ENCODE data around the gene SLC1A3.

SLC1A3 gene

DNA sequence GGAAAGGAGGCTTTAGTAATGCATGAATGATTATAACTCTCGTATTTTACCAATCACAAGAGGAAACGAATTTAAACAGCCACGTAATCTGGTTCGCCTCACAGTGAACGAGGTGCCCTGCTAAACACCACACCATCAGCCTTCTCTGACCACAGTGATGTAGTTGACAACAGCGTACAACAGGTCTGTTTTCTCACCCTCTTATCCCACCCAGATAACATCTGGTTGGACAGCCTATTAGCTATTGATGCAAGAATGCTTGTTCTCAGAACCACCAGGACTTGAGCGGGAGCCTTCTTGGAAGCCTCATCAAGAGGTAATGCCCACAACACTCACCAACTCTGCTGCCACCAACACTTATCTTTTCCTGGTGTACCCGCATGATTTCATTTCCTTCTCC is 23.3 kb downstream of the SLC1A3 start:
- TF ChIP-seq MYC (IDR thresholded peaks at IDR 0.05; ENCODE audit: low read depth, low read length): no peak
- TF ChIP-seq, protein P1, sequence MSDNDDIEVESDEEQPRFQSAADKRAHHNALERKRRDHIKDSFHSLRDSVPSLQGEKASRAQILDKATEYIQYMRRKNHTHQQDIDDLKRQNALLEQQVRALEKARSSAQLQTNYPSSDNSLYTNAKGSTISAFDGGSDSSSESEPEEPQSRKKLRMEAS (IDR thresholded peaks at IDR 0.05; ENCODE audit: low read depth, low read length): no peak
- no peak for TF ChIP-seq POLR2A (IDR thresholded peaks at IDR 0.05; ENCODE audit: extremely low read depth, insufficient read length)
- TF ChIP-seq, protein P2, sequence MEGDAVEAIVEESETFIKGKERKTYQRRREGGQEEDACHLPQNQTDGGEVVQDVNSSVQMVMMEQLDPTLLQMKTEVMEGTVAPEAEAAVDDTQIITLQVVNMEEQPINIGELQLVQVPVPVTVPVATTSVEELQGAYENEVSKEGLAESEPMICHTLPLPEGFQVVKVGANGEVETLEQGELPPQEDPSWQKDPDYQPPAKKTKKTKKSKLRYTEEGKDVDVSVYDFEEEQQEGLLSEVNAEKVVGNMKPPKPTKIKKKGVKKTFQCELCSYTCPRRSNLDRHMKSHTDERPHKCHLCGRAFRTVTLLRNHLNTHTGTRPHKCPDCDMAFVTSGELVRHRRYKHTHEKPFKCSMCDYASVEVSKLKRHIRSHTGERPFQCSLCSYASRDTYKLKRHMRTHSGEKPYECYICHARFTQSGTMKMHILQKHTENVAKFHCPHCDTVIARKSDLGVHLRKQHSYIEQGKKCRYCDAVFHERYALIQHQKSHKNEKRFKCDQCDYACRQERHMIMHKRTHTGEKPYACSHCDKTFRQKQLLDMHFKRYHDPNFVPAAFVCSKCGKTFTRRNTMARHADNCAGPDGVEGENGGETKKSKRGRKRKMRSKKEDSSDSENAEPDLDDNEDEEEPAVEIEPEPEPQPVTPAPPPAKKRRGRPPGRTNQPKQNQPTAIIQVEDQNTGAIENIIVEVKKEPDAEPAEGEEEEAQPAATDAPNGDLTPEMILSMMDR (IDR thresholded peaks at IDR 0.05; ENCODE audit: low read depth, low read length): no peak
- no peak for DNase-seq (ENCODE audit: low read depth)
- no peak overlapping the region for H3K4me3 ChIP-seq (ENCODE audit: low read depth, low read length)

DNA sequence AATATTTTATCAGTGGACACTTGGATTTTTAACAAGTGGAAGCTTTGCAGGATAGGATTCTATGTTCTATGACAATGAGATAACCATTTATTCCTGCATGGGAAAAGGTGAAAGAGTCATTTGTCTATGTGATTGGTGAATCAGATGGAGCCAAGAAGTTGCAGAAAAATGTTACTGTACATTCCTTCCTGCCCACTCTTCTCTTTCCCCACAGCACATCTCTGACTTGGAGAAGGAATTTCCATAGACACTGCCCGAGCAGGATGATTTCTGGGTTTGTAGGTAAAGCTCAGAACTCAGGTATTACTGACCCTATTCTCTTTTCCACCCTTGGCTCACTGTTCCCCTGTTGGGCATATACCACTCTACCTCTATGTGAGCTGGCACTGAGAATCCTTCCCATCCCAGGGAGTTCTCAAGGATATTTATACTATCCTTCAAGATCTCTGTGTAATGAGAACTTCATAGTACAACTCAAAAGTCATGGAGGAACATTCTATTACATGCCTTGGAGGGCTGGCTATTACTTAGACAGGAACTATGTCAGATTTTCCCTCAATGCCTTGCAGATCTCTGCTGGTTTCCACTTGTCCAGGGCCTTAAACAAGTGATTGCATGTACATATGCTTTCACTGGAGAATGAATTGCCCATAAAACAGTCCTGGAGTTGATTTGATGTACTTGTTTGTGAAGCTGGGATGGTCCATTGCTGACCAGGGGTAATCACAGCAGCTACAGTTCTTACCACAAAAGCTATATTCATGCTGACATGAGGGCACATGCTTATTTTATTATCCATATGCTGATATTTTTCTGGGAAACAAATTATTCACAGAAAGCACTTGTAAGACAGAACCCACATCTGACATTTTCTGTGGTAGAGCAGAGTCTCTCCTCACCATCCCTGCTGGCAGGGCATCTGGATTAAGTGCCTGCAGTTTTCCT is 24.1 kb downstream of the SLC1A3 start:
- no peak overlapping the region for H3K4me3 ChIP-seq (ENCODE audit: low read depth, low read length)
- DNase-seq (ENCODE audit: low read depth): no peak
- TF ChIP-seq MYC (IDR thresholded peaks at IDR 0.05; ENCODE audit: low read depth, low read length): no peak
- TF ChIP-seq, protein P2 (IDR thresholded peaks at IDR 0.05; ENCODE audit: low read depth, low read length): no peak
- no peak for TF ChIP-seq POLR2A (IDR thresholded peaks at IDR 0.05; ENCODE audit: extremely low read depth, insufficient read length)
- TF ChIP-seq, protein P1 (IDR thresholded peaks at IDR 0.05; ENCODE audit: low read depth, low read length): no peak

DNA sequence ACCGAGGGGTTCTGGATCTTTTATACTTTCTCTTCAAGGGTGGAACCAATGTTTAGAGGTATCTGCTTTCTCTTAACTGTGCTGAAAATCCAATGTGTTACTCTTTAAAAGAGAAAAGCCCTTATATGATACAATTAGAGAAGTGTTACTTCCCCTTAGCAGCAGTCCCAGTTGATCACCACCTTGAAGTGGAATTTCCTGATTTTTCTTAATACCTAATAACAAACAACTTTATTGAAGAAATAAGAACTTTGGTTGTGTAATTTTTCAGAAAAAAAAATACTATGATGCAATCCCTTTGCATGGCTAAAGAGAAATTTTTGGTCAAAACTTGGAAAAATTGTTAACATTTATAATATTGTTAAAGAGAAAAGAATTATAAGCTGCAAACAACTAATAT is 24.7 kb downstream of the SLC1A3 start:
- no peak overlapping the region for H3K4me3 ChIP-seq (ENCODE audit: low read depth, low read length)
- TF ChIP-seq POLR2A (IDR thresholded peaks at IDR 0.05; ENCODE audit: extremely low read depth, insufficient read length): no peak
- TF ChIP-seq, protein P2 (IDR thresholded peaks at IDR 0.05; ENCODE audit: low read depth, low read length): no peak
- DNase-seq (ENCODE audit: low read depth): no peak

DNA sequence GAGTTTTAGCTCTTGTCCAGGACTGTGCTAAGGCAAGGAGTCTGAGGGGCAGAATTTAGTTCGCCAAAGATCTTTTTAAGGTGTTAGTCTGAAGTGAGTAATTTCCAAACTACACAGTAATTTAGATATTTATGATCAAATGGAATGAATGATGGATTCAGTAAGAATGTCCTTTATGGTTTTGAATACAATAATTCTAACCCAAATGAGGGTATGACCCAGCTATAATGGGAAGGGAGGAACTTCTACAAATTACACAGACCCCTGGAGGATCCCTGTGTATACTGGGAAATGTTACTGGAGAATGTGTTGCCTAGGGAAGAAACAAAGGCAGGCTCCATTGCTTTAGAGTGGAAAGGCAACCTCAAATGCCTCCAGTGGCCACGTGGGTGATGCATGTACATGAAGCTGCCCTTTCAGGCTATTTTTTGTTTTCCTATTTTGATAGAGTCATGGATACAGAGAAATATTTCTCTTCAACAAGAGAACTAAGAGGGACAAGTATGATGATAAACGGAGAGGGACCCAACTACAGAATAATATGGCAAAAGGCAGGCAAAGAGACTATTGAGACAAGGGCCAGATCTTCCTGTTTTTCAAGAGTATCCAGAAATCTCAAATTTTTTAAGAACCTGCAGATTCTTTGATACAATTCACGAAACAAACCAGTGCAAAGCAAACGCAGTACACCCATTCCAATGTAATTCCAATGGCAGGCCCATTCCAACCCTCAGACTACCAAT is 25.4 kb downstream of the SLC1A3 start:
- H3K4me3 ChIP-seq (ENCODE audit: low read depth, low read length): no peak overlapping the region
- DNase-seq (ENCODE audit: low read depth): no peak
- no peak for TF ChIP-seq MYC (IDR thresholded peaks at IDR 0.05; ENCODE audit: low read depth, low read length)

DNA sequence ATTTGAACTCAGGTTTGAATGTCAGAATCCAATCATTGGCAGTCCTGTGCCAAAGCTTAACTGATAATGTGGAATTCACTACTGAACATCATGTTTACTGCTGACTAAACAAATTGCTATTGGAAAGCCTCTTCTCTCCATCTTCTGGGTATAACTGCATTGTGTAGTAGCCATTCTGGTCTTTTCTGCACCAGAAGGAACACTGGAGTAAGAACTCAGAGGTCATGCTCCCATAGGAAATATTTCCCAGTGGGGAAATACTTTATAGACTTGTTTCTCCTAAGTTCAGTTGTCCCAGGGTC is 25.9 kb downstream of the SLC1A3 start:
- no peak for DNase-seq (ENCODE audit: low read depth)
- TF ChIP-seq, protein P2 (IDR thresholded peaks at IDR 0.05; ENCODE audit: low read depth, low read length): no peak
- TF ChIP-seq MYC (IDR thresholded peaks at IDR 0.05; ENCODE audit: low read depth, low read length) (no peak), POLR2A (IDR thresholded peaks at IDR 0.05; ENCODE audit: extremely low read depth, insufficient read length) (no peak)
- TF ChIP-seq, protein P1 (IDR thresholded peaks at IDR 0.05; ENCODE audit: low read depth, low read length): no peak
- no peak overlapping the region for H3K4me3 ChIP-seq (ENCODE audit: low read depth, low read length)

DNA sequence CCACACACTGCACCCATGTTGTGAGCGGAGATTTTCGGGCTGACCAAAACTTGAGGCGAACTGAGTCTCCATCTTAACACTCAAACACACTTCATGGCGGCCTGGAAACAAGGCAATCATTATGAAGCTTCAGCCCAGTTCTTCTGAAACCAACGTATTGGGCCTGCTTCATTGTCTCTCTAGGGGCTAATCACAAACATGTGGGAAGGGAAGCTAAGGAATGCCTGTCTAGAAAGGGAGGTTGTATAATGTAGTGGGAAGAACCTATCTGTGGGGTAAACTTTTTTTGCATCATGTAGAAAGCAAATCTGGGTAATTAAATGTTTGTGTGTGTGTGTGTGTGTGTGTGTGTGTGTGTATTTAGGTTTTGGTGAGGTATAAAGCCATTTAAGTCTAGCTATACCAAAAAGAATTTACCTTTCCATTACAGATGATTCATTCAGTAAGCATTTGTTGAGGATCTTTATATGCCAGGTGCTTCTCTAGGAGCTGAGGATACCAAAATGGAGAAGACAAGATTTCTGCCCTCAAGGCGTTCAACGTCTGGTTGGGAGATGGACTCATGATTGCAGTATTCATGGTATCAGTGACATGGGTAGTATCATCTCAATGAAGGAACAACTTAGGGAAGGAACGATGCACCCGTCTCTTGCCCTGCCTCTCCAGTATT is 29.4 kb downstream of the SLC1A3 start:
- DNase-seq (ENCODE audit: low read depth): no peak
- no peak for TF ChIP-seq POLR2A (IDR thresholded peaks at IDR 0.05; ENCODE audit: extremely low read depth, insufficient read length)
- TF ChIP-seq, protein P2 (IDR thresholded peaks at IDR 0.05; ENCODE audit: low read depth, low read length): no peak
- TF ChIP-seq, protein P1 (IDR thresholded peaks at IDR 0.05; ENCODE audit: low read depth, low read length): no peak
- TF ChIP-seq MYC (IDR thresholded peaks at IDR 0.05; ENCODE audit: low read depth, low read length): no peak
- H3K4me3 ChIP-seq (ENCODE audit: low read depth, low read length): no peak overlapping the region

Measured in NB4 (cell line).